Measurements from ENCODE around the gene ANKMY1. TPM values are rescaled to one million over a fixed set of nuclear protein-coding genes. Genes with fewer than 3 reads are reported as not detected.

The ANKMY1 gene
- total RNA-seq, 2 experiments from 2014 or later = 25.7 to 26.2 TPM

DNA sequence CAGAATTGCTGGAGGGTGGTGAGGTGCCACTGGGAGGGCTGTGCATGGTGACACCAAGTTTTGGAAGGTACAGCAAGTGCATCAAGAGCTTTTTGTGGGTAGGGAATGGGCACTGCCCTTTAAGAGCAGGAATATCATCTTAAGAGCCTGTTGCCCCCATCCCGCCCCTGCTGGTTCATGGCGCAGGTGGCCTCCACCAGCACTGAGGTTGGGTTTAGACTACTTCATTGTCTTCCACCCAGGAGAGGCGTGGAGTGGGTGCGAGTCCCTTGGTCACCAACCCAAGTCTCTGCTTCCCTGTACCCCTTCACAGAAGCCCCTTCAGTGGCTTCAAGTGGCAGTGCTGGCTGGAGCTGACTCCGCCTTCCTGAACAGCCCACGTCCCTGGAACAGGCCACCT, 18.2 kb upstream of the ANKMY1 start:
- DNase-seq (no peak), ATAC-seq (ENCODE audit: poor library complexity) (no peak)
- Mint-ChIP-seq H3K27ac (no peak overlapping the region), H3K36me3 (ENCODE audit: low read depth) (peaks cover 43% of the 10 kb centered on the region), H3K27me3 (no peaks in the 10 kb centered on the region), H3K4me1 (ENCODE audit: low read depth) (peaks cover 23% of the 10 kb centered on the region), H3K9me3 (no peaks in the 10 kb centered on the region), H3K4me3 (no peak overlapping the region)
- Histone ChIP-seq H3K4me3 (ENCODE audit: low read length) (no peak overlapping the region), H3K27ac (ENCODE audit: low read depth in 1 of 2, low read length in 2 of 2) (no peak overlapping the region), H3K4me1 (ENCODE audit: insufficient read depth, low read length) (peaks cover 65% of the 10 kb centered on the region), H3K36me3 (ENCODE audit: insufficient read depth, low read length) (peaks cover 71% of the 10 kb centered on the region), H3K9me3 (ENCODE audit: control insufficient read depth in 1 of 2, insufficient read depth in 1 of 2, low read length in 2 of 2) (no peaks in the 10 kb centered on the region), H3K27me3 (ENCODE audit: control insufficient read depth in 1 of 2, insufficient read depth in 2 of 2, low read length in 2 of 2) (no peaks in the 10 kb centered on the region)
- ChIA-PET POLR2A (interaction anchor here (1.1 to 3.1 kb wide), 2 partner anchors 7 to 10 kb away, joined by 3 to 16 read pairs; partner anchors contain the start of gene CAPN10), CTCF (interaction anchor here (1.9 to 2.1 kb wide), 2 partner anchors 10 to 19 kb away, joined by 4 to 5 read pairs; no protein-coding TSS in a partner anchor)
- TF ChIP-seq, protein P1, sequence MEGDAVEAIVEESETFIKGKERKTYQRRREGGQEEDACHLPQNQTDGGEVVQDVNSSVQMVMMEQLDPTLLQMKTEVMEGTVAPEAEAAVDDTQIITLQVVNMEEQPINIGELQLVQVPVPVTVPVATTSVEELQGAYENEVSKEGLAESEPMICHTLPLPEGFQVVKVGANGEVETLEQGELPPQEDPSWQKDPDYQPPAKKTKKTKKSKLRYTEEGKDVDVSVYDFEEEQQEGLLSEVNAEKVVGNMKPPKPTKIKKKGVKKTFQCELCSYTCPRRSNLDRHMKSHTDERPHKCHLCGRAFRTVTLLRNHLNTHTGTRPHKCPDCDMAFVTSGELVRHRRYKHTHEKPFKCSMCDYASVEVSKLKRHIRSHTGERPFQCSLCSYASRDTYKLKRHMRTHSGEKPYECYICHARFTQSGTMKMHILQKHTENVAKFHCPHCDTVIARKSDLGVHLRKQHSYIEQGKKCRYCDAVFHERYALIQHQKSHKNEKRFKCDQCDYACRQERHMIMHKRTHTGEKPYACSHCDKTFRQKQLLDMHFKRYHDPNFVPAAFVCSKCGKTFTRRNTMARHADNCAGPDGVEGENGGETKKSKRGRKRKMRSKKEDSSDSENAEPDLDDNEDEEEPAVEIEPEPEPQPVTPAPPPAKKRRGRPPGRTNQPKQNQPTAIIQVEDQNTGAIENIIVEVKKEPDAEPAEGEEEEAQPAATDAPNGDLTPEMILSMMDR (IDR thresholded peaks at IDR 0.05) = no peak
- intact Hi-C loops (cut with DNase I, micrococcal nuclease) = no loop called here

DNA sequence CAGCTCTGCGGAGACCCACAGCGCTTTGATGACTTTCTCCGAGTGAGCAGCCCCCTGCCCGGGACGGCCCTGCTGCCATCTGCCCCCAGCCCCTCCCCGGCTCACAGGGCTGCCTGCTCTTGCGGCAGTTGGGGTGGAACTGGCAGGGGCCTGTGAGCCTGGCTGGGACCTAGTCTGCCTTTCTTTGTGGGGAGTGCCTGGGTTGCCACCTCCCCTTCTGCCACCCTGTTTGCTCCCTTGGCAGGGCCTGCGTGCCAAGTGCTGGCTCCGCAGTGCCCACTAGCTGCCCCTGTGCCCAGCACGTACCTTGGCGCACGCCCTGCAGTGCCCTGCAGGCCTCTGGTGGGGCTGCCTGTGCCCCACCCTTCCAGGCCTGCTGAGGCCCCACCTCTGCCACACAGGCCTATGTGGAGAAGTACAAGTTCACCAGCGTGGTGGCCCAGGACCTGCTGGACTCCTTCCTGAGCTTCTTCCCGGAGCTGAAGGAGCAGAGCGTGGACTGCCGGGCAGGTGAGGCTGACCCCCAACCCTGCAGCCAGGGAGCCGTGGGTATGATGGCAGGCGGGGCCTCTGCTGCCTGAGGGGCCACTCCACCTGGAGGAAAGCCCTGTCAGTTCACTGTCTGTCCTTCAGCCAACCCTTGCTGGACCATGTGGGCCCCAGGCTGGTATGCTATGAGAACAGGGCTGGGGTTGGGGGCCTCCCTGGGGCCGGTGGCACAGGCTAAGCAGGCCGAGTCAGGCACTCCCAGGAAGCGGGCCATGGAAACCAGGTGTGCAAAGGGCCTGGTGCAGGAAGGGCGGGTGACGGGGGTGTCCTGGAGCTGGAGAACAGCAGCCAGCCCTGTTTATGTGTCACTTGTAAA, 17.5 kb upstream of the ANKMY1 start:
- Mint-ChIP-seq H3K27me3 (no peaks in the 10 kb centered on the region), H3K27ac (no peak overlapping the region), H3K36me3 (ENCODE audit: low read depth) (peaks cover 47% of the 10 kb centered on the region), H3K4me3 (no peak overlapping the region), H3K9me3 (no peaks in the 10 kb centered on the region), H3K4me1 (ENCODE audit: low read depth) (peaks cover 30% of the 10 kb centered on the region)
- ATAC-seq (ENCODE audit: poor library complexity) = no peak
- Histone ChIP-seq H3K27me3 (ENCODE audit: control insufficient read depth in 1 of 2, insufficient read depth in 2 of 2, low read length in 2 of 2) (no peaks in the 10 kb centered on the region), H3K36me3 (ENCODE audit: insufficient read depth, low read length) (peaks cover 74% of the 10 kb centered on the region), H3K27ac (ENCODE audit: low read depth in 1 of 2, low read length in 2 of 2) (no peak overlapping the region), H3K9me3 (ENCODE audit: control insufficient read depth in 1 of 2, insufficient read depth in 1 of 2, low read length in 2 of 2) (no peaks in the 10 kb centered on the region), H3K4me1 (ENCODE audit: insufficient read depth, low read length) (peaks cover 70% of the 10 kb centered on the region), H3K4me3 (ENCODE audit: low read length) (no peak overlapping the region)
- CTCF ChIA-PET = interaction anchor here (2.1 kb wide), 1 partner anchor 9 kb away, joined by 5 read pairs; no protein-coding TSS in a partner anchor
- DNase-seq = no peak
- POLR2A ChIA-PET = interaction anchor here (3.1 kb wide), 1 partner anchor 11 kb away, joined by 16 read pairs; the partner anchor contains the start of gene CAPN10
- TF ChIP-seq, protein P1 (IDR thresholded peaks at IDR 0.05) = no peak
- intact Hi-C loops (cut with DNase I, micrococcal nuclease) = no loop called here

DNA sequence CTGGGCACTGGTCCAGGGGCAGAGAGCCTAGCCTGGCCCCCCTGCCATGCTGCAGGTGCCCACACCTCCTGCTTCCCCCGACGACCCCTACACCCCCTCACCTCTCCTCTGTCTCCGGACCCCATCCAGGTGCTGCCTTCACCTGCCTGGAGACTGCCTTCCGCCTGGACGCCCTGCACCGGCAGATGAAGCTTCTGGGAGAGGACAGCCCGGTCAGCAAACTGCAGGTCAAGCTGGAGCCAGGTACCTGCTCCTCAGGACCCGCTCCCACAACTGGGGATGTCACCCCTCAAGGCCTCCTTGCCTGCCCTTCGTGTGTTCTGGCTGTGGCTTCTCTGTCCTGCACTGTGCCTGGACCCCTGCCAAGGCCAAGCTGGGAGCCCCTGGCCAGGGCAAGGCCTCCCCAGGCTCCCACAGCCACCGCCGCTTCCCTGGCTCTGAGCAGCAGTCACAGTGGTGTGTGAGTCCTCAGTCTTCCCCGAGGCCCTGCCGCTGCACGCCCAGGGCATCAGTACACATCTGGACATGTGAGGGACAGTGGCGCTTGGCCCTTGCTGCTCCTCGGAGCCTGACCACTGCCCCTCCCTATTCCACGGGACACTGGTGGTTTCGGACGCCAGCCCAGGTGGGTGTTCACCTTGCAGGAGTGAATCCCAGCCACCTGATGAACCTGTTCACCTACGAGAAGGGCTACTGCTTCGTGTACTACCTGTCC, 16.8 kb upstream of the ANKMY1 start:
- POLR2A ChIA-PET = no interaction called here
- CTCF ChIA-PET = interaction anchor here (2.1 kb wide), 1 partner anchor 8 kb away, joined by 5 read pairs; no protein-coding TSS in a partner anchor
- Mint-ChIP-seq H3K36me3 (ENCODE audit: low read depth) (peaks cover 45% of the 10 kb centered on the region), H3K4me3 (no peak overlapping the region), H3K27ac (no peak overlapping the region), H3K4me1 (ENCODE audit: low read depth) (peaks cover 30% of the 10 kb centered on the region), H3K27me3 (no peaks in the 10 kb centered on the region), H3K9me3 (no peaks in the 10 kb centered on the region)
- H3K27ac ChIP-seq (ENCODE audit: low read depth in 1 of 2, low read length in 2 of 2) = no peak overlapping the region
- ATAC-seq (ENCODE audit: poor library complexity) (no peak), DNase-seq (no peak)
- intact Hi-C loops (cut with DNase I, micrococcal nuclease) = no loop called here
- peaks cover 70% of the 10 kb centered on the region for H3K4me1 ChIP-seq (ENCODE audit: insufficient read depth, low read length)
- TF ChIP-seq, protein P1 (IDR thresholded peaks at IDR 0.05) = no peak
- H3K4me3 ChIP-seq (ENCODE audit: low read length) = no peak overlapping the region
- H3K36me3 ChIP-seq (ENCODE audit: insufficient read depth, low read length) = peaks cover 74% of the 10 kb centered on the region
- H3K27me3 ChIP-seq (ENCODE audit: control insufficient read depth in 1 of 2, insufficient read depth in 2 of 2, low read length in 2 of 2) = no peaks in the 10 kb centered on the region
- H3K9me3 ChIP-seq (ENCODE audit: control insufficient read depth in 1 of 2, insufficient read depth in 1 of 2, low read length in 2 of 2) = no peaks in the 10 kb centered on the region
